ENCODE results near the gene AATK.

GRCh38 chr17:81213978-81214377, 48.0 kb upstream of the AATK start:
- no peak for TF ChIP-seq CTCF (conservative IDR thresholded peaks at IDR 0.05)
- no peak for TF ChIP-seq EZH2 (IDR thresholded peaks at IDR 0.05; ENCODE audit: low read depth)
